NCI-H510A (cell line): Measurements from ENCODE around the gene TFG.
A peak's percentile ranks its signal among the peaks of the same experiment; 100 is the strongest.

Source experiments
- DNase-seq: peaks from one replicate; lab custom pipeline; 2025; lab: John Stamatoyannopoulos, UW

Gene TFG

GRCh38 chr3:100754563-100755334, 45.5 kb downstream of the TFG start:
- DNase-seq, result no peak

DNA sequence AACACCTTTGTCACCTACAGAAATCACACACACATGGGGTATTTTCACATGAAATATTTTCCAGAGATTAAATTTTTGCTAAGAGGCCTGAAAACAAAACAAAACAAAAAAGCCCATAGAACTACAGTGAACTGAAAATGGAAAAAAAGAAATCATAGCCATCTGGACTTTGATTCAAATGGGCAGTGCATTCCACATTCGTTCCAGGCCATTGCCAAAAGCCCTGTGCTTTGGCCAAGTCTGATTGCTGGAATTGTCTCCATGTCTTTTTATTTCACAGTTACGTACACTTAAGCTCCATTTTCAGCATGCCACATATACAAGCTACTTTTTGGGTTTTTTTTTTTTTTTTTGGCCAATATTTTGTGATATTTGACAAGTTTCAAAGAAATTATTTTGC, 47.1 kb downstream of the TFG start:
- DNase-seq, result no peak

- no peak for DNase-seq
Observed at GRCh38 chr3:100759159-100759558, 49.9 kb downstream of the TFG start.

GRCh38 chr3:100759950-100760349, 50.7 kb downstream of the TFG start:
- no peak for DNase-seq

- DNase-seq, result no peak
Observed at GRCh38 chr3:100760377-100760776, 51.1 kb downstream of the TFG start.

GRCh38 chr3:100761211-100761942, 52.1 kb downstream of the TFG start:
- peak; percentile 1 for DNase-seq

DNA sequence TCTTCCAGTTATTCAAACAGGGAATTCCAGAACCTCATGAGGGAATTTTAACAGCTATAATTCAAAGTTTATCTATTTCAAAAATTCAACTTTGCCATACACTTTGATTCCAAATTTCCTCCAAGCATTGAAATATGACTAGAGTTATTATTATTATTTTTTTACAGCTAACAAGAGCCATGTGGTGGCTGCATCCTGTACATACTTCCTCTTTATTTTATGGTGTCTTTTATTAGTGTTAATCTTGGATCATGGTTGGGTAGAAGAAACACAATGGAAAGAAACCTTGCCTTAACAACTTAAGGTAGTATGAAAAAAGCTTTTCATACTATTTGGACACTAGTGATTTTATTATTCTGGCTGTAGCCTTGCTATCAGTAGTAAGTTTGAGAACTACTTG, 52.7 kb downstream of the TFG start:
- DNase-seq, result no peak

GRCh38 chr3:100765437-100765975, 56.2 kb downstream of the TFG start:
- no peak for DNase-seq

DNA sequence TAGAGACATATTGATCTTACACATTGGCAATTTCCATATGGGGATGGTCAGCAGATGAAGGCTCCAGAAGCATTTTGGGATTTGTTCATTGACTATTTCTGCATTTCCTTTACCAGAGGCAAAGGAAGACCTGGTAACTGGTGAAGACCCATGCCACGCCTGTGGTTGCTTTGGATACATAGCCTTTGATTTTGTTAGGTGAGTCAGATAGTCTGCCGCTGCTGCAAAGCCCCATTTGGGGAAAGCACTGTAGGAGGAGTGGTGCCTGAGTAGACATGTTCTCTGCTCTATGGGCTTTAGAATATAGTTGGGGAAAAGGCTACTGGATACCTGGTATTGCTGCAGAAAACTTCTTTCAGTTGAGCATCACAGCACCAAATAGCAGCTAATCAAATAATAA, 56.8 kb downstream of the TFG start:
- no peak for DNase-seq

GRCh38 chr3:100769693-100770092, 60.4 kb downstream of the TFG start:
- DNase-seq, result no peak

DNA sequence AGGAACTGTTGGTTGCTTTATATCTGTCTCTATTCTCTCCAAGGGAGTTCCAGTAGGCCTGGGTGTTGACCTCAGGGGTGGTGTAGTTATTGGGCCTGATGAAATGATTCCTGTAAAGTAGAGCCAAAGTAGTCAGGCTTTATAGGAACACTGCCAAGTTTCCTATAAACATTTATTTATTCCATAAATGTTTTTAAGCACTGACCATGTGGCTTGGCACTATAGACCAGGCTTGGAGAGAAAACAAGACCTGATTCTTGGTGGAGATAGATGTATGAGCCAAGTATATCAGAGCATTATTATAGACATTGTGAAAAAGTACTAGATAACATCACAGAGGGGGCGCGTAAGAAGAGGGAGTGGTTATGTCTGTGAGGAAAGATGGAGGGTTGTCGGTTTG, 65.9 kb downstream of the TFG start:
- DNase-seq, result no peak

DNA sequence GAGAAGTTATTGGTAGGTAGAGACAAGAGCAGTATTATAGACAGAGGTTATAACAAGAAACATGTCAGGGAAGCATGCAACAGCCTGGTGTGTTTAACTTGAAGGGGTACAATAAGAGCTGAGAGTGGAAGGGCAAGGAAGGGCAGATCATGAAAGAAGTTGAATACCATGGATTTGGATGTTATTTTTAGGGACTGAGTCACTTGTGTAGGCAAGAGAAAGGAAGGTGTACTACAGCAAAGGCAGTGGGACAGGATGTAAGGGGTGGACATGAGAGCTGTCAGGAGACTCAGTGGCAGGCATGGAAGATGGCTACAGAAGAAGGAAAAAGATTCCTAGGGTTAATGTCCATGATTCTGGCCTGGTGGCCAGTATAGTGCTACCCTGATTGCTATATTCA, 66.4 kb downstream of the TFG start:
- DNase-seq, result no peak

- DNase-seq, result no peak
Observed at GRCh38 chr3:100776097-100776729, 66.9 kb downstream of the TFG start.

DNA sequence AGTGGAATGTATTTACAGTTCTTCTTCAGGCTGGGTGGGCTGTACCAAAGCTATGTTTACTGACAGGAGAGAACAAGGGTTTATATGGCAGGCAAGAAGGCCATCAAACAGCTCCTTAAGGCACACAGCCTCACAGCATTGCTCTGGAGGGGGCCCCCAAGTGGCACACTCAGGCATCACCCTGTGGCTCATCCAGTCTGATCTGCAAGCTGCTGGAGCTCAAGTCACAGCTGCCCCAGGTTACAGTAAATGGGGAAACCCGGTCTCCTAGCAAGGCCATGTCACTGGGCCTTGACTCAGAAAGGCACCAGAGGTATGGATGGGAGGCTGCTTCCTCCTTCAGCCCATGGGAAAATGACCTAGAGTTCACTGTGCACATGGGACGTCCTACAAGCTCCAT, 67.5 kb downstream of the TFG start:
- no peak for DNase-seq

GRCh38 chr3:100777271-100777670, 68.0 kb downstream of the TFG start:
- DNase-seq, result no peak

- no peak for DNase-seq
Observed at GRCh38 chr3:100779480-100779879, 70.2 kb downstream of the TFG start.

GRCh38 chr3:100780071-100780622, 70.9 kb downstream of the TFG start:
- DNase-seq, result no peak

GRCh38 chr3:100781301-100781700, 72.0 kb downstream of the TFG start:
- DNase-seq, result no peak

- no peak for DNase-seq
Observed at GRCh38 chr3:100782348-100782747, 73.1 kb downstream of the TFG start.

DNA sequence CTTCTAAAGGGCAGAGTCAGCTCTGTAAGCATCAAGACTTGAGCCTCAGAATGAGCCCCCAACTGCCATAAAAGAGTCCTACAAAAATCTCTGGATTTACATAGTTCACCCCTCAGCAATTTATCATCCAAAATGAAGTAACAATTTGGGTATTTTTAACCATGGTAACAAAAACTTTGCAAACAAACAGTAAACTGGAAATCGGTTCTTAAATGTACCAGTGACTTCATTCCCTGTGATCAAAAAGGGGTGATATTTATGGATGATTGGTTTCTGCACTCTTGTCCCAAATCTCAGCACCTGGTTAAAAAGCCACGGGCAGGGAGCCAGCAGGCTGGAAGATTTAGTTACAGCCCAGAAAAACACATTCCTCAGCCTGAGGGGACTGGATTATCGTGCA, 73.6 kb downstream of the TFG start:
- DNase-seq, result no peak

DNA sequence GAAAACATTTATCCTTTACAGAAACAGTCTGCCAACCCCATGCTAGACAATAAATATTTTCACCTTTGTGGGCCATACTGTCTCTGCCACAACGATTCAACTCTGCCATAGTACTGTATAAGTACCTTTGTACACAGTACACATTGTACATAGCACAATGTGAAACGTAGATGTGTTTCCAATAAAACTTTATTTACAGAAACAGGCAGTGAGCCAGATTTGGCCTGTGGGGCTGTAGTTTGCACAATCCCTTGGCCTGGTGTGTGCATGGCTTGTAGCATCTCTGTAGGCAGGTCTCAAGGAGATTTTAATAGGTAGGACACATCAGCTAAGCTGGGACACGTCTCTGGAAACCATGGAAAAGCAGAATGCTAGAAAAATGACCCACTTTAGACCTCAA, 74.3 kb downstream of the TFG start:
- DNase-seq, result no peak

DNA sequence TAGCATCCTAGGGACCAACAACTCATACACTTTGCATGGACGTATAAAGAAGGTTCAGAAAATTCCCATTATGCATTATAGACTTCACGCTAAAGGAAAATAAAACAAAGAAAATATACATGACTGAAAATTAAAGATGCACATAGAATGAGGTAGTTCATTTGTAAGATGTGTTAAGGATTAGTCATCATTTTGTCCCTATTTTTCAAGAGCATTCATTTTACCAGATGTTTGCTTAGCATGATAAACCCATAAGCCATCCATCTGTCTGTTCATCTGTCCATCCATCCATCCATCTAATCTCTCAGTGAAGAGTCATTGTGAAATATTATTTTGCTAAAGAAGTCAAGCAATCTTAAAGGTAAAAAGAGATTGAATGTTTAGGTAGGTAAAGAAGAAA, 80.3 kb downstream of the TFG start:
- DNase-seq, result no peak

- no peak for DNase-seq
Observed at GRCh38 chr3:100796556-100796955, 87.3 kb downstream of the TFG start.
